GM18870 (cell line): ENCODE data around the gene SPTBN5.

Source experiments
- ATAC-seq: cut with Tn5 transposase; IDR thresholded peaks from one replicate; pipeline ENCODE4 v1.9.1; 2021; ENCODE audit warnings: moderate library complexity; ENCODE audit not compliant: unreplicated experiment

Gene SPTBN5

DNA sequence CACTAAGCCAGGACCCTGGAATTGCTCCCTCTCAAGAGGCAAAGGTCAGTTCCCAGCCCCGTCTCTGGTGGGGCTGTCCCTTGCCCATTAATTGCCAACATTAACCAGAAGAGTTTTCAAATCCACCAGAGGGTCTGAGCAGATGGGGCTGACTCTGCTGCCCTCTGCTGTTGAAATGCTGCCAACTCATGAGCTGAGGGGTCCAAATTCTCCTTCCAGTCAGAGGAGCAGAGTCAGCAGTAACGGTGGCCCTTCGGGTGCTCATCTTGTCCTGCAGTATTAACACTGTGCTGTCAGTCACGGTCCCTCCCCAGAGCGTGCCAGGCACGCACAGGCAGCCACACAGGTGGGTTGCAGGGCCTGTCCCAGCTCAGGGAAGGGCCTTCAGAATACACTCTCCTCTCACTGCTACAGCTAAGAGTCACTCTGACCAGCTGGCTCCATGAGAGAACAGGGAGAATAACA is 10.7 kb upstream of the SPTBN5 start:
- no peak for ATAC-seq

DNA sequence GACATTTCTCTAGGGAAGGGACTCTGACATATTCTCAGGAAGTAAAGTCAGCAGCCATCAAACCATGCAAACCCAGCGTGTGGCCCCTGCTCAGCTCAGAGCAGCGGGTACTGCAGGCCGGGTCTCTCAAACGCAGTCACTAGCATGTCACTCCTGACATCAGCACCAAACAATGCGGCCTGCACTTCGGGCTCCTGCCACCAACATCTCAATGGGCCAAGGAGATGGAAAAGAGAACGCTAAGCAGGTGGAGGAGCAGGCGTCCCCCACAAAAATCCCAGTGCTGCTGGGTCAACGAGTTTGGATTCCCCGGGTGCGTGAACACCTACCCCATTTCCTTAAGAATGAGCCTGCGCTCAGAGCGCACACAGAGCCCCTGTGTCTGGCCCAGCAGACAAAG is 9.9 kb upstream of the SPTBN5 start:
- ATAC-seq = no peak

DNA sequence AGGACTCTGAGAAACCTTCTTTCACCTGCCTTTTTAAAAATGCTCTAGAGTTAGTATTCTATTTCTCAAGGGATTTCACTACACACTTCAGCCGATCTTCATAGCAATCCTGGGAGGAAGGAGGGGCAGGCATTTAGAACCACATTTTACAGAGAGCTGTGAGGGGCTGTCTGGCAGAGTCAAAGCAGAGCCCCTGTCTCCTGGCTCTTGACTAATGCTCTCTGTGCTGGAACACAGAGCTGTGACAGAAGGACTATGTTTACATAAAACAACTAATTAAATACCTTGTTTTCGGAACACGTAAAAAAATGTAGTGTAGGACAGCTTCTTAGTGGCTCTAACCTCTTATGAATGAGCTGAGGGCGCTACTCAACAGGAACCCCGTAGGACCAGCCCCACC is 7.6 kb upstream of the SPTBN5 start:
- no peak for ATAC-seq

DNA sequence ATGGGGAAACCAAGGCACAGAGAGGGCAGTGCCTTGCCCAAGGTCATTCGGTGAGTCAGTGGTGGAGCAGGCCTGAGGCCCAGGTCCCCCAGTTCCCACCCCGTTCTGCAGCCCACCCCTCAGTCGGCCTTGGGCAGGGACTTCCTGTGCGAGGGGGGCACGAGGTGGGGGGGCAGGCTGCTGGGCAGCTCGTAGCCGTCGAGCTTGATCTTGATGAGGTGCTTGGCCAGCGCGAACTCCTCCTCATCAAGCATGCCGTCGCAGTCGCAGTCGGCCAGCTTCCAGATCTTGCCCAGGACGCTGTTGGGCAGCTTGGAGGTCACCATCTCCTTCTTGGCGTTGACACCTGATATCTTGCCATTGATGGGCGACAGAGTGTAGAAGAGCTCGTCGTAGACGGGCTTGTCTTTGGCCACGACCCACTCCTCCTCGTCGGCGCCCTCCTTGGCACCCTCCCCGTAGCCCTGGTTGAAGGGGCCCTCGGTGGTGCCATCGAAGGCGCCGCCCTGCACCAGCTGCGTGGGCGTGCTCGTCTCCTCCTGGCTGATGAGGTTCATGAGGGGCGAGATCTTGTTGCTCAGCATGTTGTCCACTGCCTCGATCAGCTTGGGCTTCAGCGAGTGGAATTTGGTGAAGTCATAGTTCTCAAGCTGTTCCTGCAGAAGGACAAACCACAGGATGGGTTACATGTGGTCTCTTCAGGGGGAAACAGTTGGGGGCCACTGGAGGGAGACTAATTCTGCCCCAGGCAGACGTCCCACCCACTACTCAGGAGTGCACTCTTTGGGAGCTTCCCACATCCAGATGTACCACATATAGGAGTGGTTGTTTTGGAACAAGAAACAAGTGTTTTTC is 6.9 kb upstream of the SPTBN5 start:
- ATAC-seq = no peak

DNA sequence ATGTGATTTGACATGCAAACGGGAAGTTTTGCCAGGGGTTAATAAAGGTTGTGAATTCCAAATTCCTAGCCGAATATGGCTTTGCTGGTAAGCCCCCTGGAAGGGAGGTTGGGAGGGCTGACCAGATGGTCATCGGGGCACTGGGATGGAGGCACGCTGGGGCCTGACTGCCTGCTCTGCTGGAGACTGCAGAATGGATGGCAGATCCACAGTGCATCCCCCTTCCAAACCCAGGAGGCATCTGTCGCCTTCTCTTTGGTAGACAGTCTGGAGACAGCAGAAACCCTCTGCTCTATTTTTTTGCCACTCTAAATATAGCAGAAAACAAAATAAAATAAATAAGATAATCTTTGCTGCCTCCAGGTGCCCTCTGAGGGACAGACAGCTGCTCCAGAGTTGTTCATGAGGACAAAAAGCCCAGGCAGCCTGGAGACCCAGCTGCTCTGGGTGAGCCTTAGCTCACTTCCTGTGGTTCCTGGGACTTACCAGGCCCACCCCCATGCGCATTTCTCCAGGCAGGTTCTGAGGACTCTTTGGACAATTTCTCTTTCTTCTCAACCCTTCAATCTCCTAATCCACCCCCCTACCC is 6.1 kb upstream of the SPTBN5 start:
- ATAC-seq = no peak

DNA sequence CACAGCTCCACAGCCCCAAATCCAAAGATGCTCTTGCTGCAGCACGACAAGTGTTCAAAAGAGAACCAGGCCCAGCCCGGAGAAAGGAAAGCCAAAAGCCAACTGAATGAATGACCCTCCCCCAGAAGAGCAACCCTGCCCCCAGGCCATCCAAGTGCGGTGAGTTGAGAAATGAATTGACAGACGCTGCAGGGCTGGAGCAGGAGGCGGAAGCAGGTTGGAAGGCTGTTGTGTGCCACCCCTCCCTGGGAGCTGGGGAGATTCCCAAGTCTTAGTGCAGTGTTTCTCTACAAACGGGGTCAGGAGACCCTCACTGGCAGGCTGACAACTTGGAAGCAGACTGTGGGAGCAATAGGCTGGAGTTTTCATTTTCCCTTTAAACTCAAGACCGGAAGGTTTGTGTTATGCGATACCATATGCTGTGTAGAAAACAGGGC is 3.5 kb upstream of the SPTBN5 start:
- no peak for ATAC-seq

DNA sequence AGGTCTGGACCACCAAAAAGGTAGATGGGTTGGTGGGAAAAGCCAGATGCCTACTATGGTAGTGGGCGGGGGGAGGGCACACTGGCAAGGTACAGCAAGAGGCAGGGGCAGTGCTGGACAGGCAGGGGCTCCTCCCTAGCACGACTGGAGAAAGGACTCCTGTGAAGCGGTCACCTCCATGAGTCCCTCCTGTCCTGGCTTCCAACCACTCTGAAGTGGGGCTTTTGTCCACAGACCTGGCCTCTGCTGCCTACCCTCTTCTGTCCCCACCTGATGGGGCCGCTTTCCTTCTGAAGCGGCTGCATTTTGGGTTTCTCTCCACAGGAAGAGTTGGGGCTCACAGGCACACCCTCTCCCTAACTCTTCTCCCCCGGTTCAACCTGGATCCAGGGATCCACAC is 2.7 kb upstream of the SPTBN5 start:
- ATAC-seq = no peak

DNA sequence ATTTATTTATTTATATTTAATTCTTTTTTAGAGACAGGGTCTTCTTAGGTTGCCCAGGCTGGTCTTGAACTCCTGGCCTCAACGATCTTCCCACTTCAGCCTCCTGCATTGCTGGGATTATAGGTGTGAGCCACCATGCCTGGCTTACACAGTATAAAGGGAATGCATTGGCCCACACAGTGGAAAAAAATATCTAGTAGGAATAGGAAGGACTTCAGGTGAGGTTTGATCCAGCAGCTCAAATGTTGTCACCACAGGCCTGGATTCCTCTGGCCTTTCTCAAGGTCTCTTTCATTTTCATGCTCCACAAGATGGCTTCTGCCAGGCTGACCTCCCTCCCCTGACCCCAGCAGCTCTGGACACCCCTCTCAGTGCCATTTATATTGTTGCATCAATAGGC is 2.1 kb upstream of the SPTBN5 start:
- no peak for ATAC-seq

DNA sequence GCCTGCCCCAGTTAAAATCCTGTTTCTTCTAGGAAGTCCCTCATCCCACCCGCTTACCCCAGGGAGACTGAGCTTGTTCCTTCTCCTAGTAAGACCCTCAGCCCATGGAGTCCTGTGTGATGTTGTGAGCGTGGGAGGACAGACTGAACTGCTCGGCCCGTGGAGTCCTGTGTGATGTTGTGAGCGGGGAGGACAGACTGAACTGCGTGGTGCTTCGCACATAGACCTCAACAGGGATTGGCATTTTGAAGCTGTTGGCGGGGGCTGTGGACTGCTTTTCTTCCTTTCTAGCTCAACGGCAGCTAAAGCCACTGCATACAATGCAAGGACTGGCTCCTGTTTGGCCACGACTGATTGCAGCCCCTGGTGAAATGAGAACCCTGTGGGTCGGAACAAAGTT is 1.6 kb upstream of the SPTBN5 start:
- ATAC-seq = no peak

DNA sequence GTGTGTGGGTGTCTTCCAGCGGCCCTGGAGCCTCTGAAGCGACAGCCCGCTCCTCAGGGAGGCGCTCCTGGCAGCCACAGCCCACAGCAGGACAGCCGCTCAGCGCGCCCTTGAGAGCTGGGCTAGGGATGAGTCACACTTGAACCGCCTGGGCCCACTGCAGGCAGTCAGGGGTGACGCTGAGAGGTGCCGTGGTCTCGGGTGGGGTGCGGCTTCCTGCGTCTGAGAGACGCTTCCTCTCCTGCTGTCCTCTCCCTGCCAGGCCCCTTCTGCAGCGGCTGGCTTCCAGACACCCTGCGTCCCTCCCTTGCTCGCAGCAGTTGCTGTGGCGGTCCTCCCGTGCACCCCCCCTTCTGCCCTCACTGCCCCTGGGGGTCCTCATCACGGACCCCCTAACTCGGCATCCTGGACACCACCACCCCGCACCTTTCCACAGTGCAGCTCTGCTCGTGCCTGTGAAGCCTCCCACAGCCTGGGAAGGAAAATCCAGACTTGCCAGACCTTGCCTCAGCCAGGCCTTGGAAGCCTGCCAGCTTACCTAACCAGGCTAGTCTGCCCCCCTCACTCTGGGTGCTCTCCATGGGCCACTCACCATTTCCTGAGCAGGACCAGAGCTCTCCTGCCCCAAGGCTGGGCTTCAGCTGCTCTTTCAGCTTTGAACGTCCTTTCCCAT is 1.1 kb upstream of the SPTBN5 start:
- no peak for ATAC-seq

DNA sequence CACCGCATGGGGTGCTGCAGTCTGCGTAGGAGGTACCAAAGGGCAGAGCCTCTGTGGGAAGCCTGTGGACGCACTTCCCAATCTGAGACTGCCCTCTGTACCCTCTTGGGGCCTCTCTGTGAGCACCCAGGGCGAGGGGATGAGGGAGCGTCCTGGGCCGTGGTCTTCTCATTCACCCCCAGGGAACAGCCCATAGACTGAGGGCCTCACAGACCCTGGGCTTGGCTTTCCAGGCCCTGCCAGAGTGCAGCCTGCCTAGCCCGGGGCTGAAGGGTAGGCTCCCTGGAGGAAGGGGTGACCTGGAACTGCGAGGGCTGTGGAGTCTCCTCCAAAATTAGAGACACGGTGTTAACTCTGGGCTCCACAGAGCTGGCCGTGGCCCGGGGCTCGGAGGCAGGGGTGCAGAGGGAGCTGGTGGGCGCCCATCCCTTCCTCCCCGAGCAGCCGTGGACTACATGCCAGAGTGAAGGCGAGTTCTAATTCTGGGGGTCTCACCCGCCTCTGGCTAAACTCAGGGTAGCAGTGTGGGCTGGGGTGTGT is 468 bp upstream of the SPTBN5 start:
- ATAC-seq = no peak

DNA sequence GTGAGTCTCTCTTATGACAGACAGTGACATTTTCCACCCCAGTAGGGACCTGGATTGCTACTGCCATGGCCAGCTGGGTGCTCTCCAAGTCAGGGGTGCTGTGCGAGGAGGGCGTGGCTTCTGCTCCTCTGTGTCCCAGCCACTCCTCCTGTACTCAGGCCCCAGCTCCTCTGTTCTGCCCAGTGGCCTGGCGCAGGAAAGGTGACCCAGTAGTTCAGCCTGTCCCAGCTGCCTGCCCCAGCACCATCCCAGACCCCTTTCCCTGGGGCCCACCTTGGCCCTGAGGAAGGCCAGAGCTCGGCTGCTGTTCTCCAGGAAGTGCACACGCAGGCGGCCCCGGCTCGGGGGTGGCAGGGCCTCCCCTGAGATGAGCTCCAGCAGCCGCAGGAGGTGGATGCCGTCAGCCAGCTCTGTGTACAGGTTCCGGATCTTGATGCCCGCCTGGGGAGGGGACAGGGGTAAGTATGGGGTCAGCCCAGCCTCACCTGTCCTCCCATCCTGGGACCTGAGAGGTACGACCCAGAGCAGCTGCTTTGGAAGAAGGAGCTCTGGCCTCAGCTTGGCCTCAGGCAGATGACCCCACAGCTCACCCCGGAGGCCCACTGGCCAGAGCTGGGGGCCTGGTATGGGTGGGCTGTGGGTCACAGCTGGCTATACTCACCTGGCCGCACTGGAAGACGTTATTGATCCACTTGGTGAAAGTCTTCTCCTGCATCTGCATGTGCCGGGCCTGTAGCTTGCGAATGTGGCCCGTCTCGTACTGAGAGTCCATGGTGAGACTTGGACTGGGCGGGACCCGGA is 1.0 kb downstream of the SPTBN5 start:
- ATAC-seq = no peak

DNA sequence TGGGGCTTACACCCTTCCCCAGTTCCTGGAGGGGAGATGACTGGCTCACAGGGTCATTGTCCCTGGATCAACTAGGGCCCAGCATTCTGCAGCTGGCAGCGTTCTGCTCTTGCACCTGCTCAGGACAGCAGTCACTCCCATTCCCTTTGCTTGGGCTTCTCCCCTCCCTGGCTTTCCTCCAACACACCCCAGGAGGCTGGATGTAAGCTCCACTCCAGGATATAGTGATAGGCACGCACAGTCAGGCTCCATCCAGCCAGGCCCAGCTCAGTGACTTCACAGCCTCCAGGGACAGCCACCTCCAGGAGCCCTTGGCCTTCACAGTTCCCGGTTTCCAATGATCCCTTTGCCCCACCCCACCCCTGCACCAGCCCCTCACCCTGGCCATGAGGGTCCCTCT is 1.9 kb downstream of the SPTBN5 start:
- ATAC-seq = no peak

DNA sequence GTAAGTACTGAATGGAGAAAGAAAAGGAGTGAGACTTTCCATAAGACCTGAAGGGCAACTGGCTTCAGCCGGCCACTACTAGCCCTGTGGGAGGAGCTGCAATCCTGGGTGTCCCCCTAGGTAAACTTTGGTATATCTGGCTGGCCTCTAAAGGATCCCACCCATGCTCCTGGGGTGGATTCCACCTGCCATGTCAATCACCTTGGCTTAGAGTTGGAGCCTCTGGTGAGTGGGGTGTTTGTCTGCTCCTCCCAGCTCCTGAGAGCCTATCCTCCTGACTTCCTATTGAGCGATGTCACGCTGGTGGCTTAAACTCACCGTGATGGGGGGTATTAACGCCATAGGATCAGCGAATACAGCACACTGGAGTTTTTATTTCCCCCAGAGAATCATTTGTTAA is 2.6 kb downstream of the SPTBN5 start:
- no peak for ATAC-seq

DNA sequence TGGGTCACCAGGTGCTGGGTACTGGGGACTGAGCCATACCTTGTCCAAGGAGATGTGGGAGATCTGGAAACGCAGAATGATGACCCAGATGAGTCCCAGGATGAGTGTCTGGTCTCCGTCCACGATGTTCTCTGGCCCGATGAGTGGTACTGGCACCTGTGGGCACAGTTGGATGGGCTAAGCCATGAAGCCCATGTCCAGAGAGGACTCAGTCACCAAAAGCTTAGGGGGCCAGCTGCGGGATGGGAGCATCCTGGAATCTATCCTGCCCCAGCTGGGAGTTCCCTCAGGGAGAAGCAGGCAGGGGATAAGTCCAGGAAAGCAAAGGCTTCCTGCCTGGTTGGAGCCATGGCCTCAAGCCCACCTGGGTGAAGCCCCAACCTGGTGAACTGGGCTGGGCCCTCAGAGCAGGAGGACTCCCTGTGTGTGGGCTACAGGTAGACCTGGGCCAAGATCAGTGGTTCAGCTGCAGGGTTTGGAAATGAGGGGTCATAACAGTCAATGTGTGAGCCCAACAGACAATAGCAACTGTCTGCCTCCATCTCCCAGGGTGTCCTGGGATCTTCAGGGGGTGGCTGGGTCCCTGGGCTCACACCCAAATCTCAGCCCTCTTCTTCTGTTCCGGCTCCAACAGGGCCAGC is 3.7 kb downstream of the SPTBN5 start:
- ATAC-seq = no peak

DNA sequence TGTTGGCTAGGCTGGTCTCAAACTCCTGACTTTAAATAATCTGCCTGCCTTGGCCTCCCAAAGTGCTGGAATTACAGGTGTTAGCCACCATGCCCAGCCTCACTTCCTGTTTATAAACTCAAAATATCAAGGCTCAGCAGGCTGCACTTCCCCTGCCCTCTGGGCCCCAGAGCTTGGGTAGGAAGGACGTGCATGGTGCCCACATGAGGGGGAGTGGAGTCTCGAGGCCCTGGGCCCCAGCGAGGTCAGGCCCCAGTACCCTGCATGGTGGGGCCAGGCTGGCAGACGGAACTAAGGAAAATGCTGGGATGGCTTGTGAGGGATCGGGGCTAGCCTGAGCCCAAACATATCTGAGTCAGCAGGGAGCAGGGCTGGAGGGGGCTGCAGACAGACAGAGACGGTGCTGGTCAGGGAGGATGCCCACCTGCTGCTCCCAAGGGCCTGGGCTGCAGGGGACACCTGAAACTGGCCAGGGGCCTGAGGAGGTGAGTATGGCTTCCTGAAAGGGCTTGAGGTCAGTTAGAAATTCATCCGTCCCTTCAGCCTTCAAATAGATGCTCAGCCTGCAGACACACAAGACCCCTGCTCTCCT is 5.1 kb downstream of the SPTBN5 start:
- no peak for ATAC-seq

DNA sequence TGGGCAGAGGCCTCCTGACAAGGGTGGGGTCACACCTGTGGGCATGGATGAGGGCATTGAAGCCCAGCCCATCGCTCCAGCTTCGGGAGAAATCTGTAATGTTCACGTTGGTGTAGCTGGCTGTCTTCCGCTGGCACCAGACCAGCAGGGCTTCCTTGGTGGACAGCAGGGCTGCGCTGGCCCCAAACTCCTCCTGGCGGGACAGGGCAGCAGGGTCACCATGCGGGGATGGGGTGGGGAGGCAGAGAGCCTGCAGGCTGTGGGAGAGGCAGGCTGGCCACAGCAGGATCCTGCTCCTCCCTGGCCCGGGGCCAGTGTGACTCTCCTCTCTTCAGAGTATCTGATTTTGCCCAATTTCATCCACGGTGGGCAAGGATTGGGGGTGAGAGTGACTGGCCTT is 6.0 kb downstream of the SPTBN5 start:
- no peak for ATAC-seq

DNA sequence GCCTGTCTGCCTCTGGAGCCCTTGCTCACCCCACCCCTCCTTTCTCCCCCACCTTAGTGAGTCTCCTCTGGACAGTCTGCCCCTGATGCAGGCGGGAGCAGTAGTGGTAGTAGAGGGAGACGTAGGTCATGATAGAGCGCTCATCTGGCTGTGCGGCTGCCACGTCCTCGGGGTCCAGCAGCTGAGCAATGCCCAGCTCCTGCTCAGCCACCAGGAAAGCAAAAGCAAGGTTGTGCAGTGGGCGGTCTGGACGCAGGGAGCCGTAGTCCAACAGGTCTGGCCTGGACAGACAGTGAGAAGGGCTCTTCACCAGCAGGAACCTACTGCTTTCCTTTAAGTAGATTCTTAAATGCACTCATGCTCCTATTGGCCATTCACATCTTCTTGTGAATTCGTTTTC is 6.7 kb downstream of the SPTBN5 start:
- no peak for ATAC-seq

DNA sequence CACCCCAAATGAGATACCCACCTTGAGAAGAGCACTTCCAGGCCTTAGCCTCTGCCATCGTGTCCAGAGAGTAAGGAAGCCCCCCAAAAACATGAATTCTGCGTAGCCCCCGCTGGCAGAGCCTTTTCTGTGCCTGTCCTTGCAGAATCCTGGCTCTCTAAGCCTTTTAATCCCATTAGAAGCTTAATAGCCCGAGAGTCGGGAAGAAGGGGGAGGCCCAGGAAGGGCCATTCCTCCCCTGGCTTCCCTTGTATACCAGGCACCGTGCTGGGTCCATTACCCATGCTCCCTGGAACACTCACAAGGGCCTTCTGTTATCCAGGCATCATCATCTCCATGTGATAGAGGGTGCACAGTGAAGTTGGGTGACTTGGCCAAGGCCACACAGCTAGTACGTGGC is 7.1 kb downstream of the SPTBN5 start:
- ATAC-seq = no peak

DNA sequence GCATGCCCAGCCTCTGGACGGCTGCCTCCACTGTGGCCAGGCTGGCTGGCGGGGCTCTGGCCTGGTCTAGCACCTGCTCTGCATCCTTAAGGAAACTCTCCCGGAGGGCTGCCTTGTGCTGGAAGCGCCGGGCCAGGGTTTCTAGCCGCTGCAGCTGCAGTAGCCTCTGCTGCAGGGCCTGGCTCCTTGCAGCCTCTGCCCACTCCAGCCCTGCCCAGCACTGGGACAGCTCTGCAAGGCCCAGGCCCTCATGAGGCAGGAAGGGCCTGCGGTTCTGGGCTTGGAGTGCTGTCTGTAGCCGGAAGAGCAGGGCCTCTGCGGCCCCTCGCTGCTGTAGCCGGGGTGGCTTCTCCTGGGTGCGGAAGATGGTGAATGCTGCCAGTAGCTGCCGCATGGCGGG is 8.0 kb downstream of the SPTBN5 start:
- no peak for ATAC-seq
